GM23248 (cell line): ENCODE results near the gene IZUMO1R.

Source experiments
- EZH2 ChIP-seq: fragments of 200-600 bp; sonication (generic); IDR thresholded peaks from 2 replicates; pipeline ENCODE4 v1.6.1; 2018; ENCODE audit warnings: antibody characterized with exemption, mild to moderate bottlenecking; ENCODE audit not compliant: insufficient read depth, poor library complexity, severe bottlenecking
- EZH2phosphoT487 ChIP-seq: fragments of 200-600 bp; sonication (generic); IDR thresholded peaks from 2 replicates; pipeline ENCODE4 v1.6.1; 2018; ENCODE audit warnings: antibody characterized with exemption, moderate library complexity, mild to moderate bottlenecking, low read depth; ENCODE audit not compliant: insufficient read depth

- TF ChIP-seq EZH2phosphoT487: no peak
- TF ChIP-seq EZH2: no peak
Observed at GRCh38 chr11:94272738-94273313, 31.6 kb upstream of the IZUMO1R start.
